ENCODE results near the gene CASP1. TPM values are rescaled to one million over a fixed set of nuclear protein-coding genes. Genes with fewer than 3 reads are reported as not detected.

Gene CASP1
- total and polyA plus RNA-seq, 10 of the 15 experiments (the other 5 are each of a cell fraction or from before 2014, with no cell fraction given) = 9.0 to 39.7 (median 17.6) TPM

- TF ChIP-seq HCFC1 (IDR thresholded peaks at IDR 0.05; ENCODE audit: low read length) = no peak
- TF ChIP-seq POU2F2 (IDR thresholded peaks at IDR 0.05; ENCODE audit: borderline replicate concordance, low read depth, low read length) = no peak
- no peak for TF ChIP-seq IRF5 (IDR thresholded peaks at IDR 0.05; ENCODE audit: borderline replicate concordance)
- TF ChIP-seq ZNF384 (IDR thresholded peaks at IDR 0.05; ENCODE audit: borderline replicate concordance, low read depth, low read length) = no peak
These were observed 36.3 kb upstream of the CASP1 start (continued) for GRCh38 chr11:105071089-105071732.

GRCh38 chr11:105070306-105070705, 35.4 kb upstream of the CASP1 start:
- ChIA-PET CTCF (no interaction called here), RAD21 (ENCODE audit: unreplicated experiment) (no interaction called here), SMC1A (ENCODE audit: uncharacterized antibody, unreplicated experiment) (no interaction called here), POLR2A (no interaction called here)
- no peak overlapping the region for H3K9ac ChIP-seq (ENCODE audit: control insufficient read depth, insufficient read depth, low read length)
- H3K79me2 ChIP-seq (ENCODE audit: control insufficient read depth, insufficient read depth, low read length) = no peaks in the 10 kb centered on the region
- no peak overlapping the region for H3K4me3 ChIP-seq
- H3K9me3 ChIP-seq (replicated peaks; ENCODE audit: control insufficient read depth, insufficient read depth, low read length) = no peaks in the 10 kb centered on the region
- DNase-seq (ENCODE audit: low read depth, low spot score) = no peak
- 46% methylated on average over 4 of the region's 4 CpGs for WGBS (ENCODE audit: insufficient coverage, insufficient replicate concordance, low lambda C conversion rate, missing lambda C conversion rate)
- H2AFZ ChIP-seq (ENCODE audit: control insufficient read depth, low read depth, low read length) = no peak overlapping the region
- intact Hi-C loops (cut with micrococcal nuclease; ENCODE audit: unreplicated experiment) = no loop called here
- in situ Hi-C loops (cut with MboI) = no loop called here
- no peak overlapping the region for H3K4me2 ChIP-seq (ENCODE audit: control insufficient read depth, insufficient read depth)
- no peak overlapping the region for H3K27ac ChIP-seq (ENCODE audit: control insufficient read depth, insufficient read depth)
- H3K4me1 ChIP-seq (ENCODE audit: control insufficient read depth, insufficient read depth, low read length) = no peaks in the 10 kb centered on the region
- TF ChIP-seq MTA3 (IDR thresholded peaks at IDR 0.05; ENCODE audit: borderline replicate concordance, low read length) (no peak), ZBTB4 (CRISPR knock-in tag; IDR thresholded peaks at IDR 0.05) (no peak), SUZ12 (IDR thresholded peaks at IDR 0.05; ENCODE audit: unreplicated experiment) (no peak), MYB (IDR thresholded peaks at IDR 0.05; ENCODE audit: borderline replicate concordance, low read depth, low read length) (no peak), MTA2 (IDR thresholded peaks at IDR 0.05; ENCODE audit: low read depth) (no peak), NFIC (IDR thresholded peaks at IDR 0.05; ENCODE audit: low read depth, low read length) (no peak), RCOR1 (conservative IDR thresholded peaks at IDR 0.05; ENCODE audit: low read depth, low read length) (no peak), EGR1 (IDR thresholded peaks at IDR 0.05; ENCODE audit: borderline replicate concordance in 1 of 2, low read depth in 2 of 2, low read length in 2 of 2) (no peak), SREBF1 (IDR thresholded peaks at IDR 0.05; ENCODE audit: low read length) (no peak), PML (IDR thresholded peaks at IDR 0.05; ENCODE audit: low read length) (no peak), ZSCAN29 (IDR thresholded peaks at IDR 0.05) (no peak), KDM1A (IDR thresholded peaks at IDR 0.05; ENCODE audit: borderline replicate concordance) (no peak)
- no TSS peak for BruUV-seq (replicated peaks)
- H3K36me3 ChIP-seq (ENCODE audit: control insufficient read depth in 2 of 2, insufficient read depth in 2 of 2, low read length in 1 of 2) = no peaks in the 10 kb centered on the region
- H3K27me3 ChIP-seq (replicated peaks in 1 of 2; ENCODE audit: control insufficient read depth in 2 of 2, insufficient read depth in 2 of 2, low read length in 1 of 2) = peaks cover 0 to 3% of the 10 kb centered on the region in 2 experiments; a peak in 1 of 4 replicates
- no peak for ATAC-seq
- FAIRE-seq = no peak
- H4K20me1 ChIP-seq (ENCODE audit: control insufficient read depth, insufficient read depth) = no peaks in the 10 kb centered on the region
